Neutrophil (primary cell): ENCODE measurements around the gene CFAP77.
A peak's percentile ranks its signal among the peaks of the same experiment; 100 is the strongest.

ENCODE experiments used
- H3K27ac ChIP-seq: fragments of 200-600 bp; sonication (generic); 2 replicates; pipeline ENCODE4 v1.5.1; 2016; ENCODE audit warnings: mild to moderate bottlenecking, moderate library complexity
- H3K27me3 ChIP-seq: fragments of 200-600 bp; sonication (generic); 2 replicates; pipeline ENCODE4 v1.6.0; 2016; ENCODE audit warnings: mild to moderate bottlenecking
- H3K36me3 ChIP-seq: fragments of 200-600 bp; sonication (generic); 2 replicates; pipeline ENCODE4 v1.5.1; 2017
- H3K4me1 ChIP-seq, 2 experiments: fragments of 200-600 bp in 1 of 2; sonication (generic) in 1 of 2; 1 replicate in 1 of 2; 2 replicates in 1 of 2; pipeline versions ENCODE4 v1.5.1 to v1.6.1; 2013 to 2016; ENCODE audit warnings: low read depth in 1 of 2, low read length in 1 of 2, mild to moderate bottlenecking in 1 of 2, moderate library complexity in 1 of 2; ENCODE audit not compliant: control insufficient read depth in 1 of 2, insufficient read depth in 1 of 2
- H3K4me3 ChIP-seq, 2 experiments: fragments of 200-600 bp in 1 of 2; sonication (generic) in 1 of 2; 1 replicate in 1 of 2; 2 replicates in 1 of 2; pipeline ENCODE4 v1.5.1; 2013 to 2016; ENCODE audit warnings: low read depth in 1 of 2, low read length in 1 of 2, mild to moderate bottlenecking in 1 of 2, moderate library complexity in 1 of 2
- H3K9me3 ChIP-seq: fragments of 200-600 bp; sonication (generic); 2 replicates; pipeline ENCODE4 v1.5.1; 2016
- CTCF ChIP-seq: fragments of 200-600 bp; sonication (generic); IDR thresholded peaks from 2 replicates; pipeline ENCODE4 v1.5.1; 2016; ENCODE audit warnings: antibody characterized with exemption

Gene CFAP77

GRCh38 chr9:132410642-132411041, 631 bp downstream of the CFAP77 start:
- H3K27me3 ChIP-seq, result peaks cover 81% of the 10 kb centered on the region
- peak overlapping the region in 1 of 2 experiments; percentile 18 for H3K4me3 ChIP-seq
- H3K27ac ChIP-seq, result no peak overlapping the region

DNA sequence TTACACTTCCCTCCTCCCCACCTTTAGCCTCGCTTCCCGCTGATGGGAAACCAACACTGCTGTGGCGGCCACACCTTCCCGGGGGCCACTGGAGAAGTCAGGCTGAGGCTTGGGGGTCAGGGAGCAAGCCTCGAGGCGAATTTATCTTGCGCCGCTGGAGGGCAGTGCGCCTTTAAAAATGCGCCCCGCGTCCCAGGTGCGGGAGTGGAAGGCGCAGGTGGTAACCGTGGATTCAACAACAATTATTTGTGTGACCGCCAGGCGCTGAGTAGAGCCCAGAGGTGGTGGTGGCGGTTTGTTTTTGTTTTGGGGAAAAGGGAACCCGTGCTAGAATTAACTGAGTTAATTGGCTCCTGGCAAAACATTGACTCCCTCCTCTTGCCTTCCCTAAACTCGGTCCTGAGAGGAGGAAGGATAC, 1.1 kb downstream of the CFAP77 start:
- TF ChIP-seq CTCF, result no peak
- no peaks in the 10 kb centered on the region for H3K9me3 ChIP-seq
- H3K27ac ChIP-seq, result no peak overlapping the region
- peaks cover 21 to 32% of the 10 kb centered on the region in 2 experiments for H3K4me1 ChIP-seq
- H3K36me3 ChIP-seq, result no peaks in the 10 kb centered on the region
- no peak overlapping the region for H3K4me3 ChIP-seq
- peaks cover 86% of the 10 kb centered on the region for H3K27me3 ChIP-seq

More at GRCh38 chr9:132410642-132411041, 631 bp downstream of the CFAP77 start:
- no peak for TF ChIP-seq CTCF
- H3K9me3 ChIP-seq, result no peaks in the 10 kb centered on the region
- no peaks in the 10 kb centered on the region for H3K36me3 ChIP-seq
- peaks cover 26 to 33% of the 10 kb centered on the region in 2 experiments for H3K4me1 ChIP-seq

DNA sequence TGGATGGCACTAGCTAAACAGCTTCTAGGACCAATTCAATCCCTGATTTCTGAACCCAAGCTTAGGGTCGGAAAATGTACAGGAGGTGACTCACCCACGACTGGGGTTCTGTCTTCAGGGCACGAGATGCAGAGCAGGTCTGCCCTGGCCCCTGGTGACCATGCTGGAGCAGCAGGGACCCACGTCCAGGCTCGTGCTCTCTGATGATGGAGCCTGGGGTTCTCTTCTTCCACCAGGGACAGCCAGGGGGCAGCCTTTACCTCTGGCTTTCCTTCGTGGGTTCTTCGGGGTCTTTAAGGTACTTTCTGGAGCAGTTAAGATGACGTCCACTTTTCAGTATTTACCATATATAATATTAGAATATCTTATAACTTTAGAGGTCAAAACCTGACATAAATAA, 2.1 kb downstream of the CFAP77 start:
- TF ChIP-seq CTCF, result no peak
- Histone ChIP-seq H3K36me3 (no peaks in the 10 kb centered on the region), H3K27me3 (peaks cover 95% of the 10 kb centered on the region), H3K27ac (no peak overlapping the region), H3K4me3 (no peak overlapping the region), H3K4me1 (peaks cover 15 to 25% of the 10 kb centered on the region in 2 experiments), H3K9me3 (no peaks in the 10 kb centered on the region)

GRCh38 chr9:132413926-132414325, 3.9 kb downstream of the CFAP77 start:
- no peak for TF ChIP-seq CTCF
- no peaks in the 10 kb centered on the region for H3K36me3 ChIP-seq

DNA sequence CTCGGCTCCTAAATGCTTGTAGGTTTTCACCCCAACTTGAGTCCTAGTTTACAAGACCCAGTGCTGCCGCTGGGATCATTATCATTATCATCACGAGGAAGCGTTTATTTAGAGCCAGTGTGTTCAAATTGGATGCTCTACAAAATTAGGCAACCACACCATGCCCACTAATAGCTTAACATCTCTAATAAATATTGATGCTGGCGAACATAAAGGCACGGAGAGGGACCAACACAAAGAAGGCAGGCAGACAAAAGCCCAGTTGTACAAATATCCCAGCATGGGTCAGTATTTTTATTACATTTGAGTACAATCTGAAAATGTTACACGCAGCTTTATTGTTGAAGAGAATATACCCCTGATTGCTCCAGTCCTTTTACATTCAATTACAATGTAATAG, 4.7 kb downstream of the CFAP77 start:
- Histone ChIP-seq H3K4me3 (no peak overlapping the region), H3K4me1 (peaks cover 14 to 24% of the 10 kb centered on the region in 2 experiments)

More at GRCh38 chr9:132413926-132414325, 3.9 kb downstream of the CFAP77 start:
- Histone ChIP-seq H3K9me3 (no peaks in the 10 kb centered on the region), H3K4me1 (peaks cover 14 to 24% of the 10 kb centered on the region in 2 experiments), H3K27ac (no peak overlapping the region), H3K27me3 (peaks cover 100% of the 10 kb centered on the region), H3K4me3 (no peak overlapping the region)

More for the DNA sequence above, 4.7 kb downstream of the CFAP77 start:
- no peaks in the 10 kb centered on the region for H3K9me3 ChIP-seq
- H3K27me3 ChIP-seq, result peaks cover 100% of the 10 kb centered on the region
- H3K36me3 ChIP-seq, result no peaks in the 10 kb centered on the region
- TF ChIP-seq CTCF, result no peak
- H3K27ac ChIP-seq, result no peak overlapping the region
